PFSK-1 (cell line): ENCODE results near the gene MBNL3.

Experiments
- POLR2AphosphoS5 ChIP-seq: IDR thresholded peaks from 2 replicates; pipeline ENCODE4 v1.6.1; 2012; ENCODE audit warnings: low read depth, mild to moderate bottlenecking, control low read depth, low read length, moderate library complexity
- TAF1 ChIP-seq: IDR thresholded peaks from 2 replicates; pipeline ENCODE4 v1.6.1; 2012; ENCODE audit warnings: low read length, control low read depth, borderline replicate concordance; ENCODE audit not compliant: insufficient read depth

GRCh38 chrX:132378281-132378680, 110.6 kb downstream of the MBNL3 start:
- TF ChIP-seq POLR2AphosphoS5 (no peak), TAF1 (no peak)
